Endothelial cell of umbilical vein (primary cell): ENCODE data around the gene PDE1C.

Source experiments
- CTCF ChIP-seq, 2 donors: IDR thresholded peaks; 1 replicate in 1 of 2; 2 replicates in 1 of 2; pipeline ENCODE4 v1.5.1; 2011; ENCODE audit warnings: low read length in 2 of 2, mild to moderate bottlenecking in 2 of 2, moderate library complexity in 2 of 2, control low read depth in 1 of 2, inconsistent platforms in 1 of 2, low read depth in 1 of 2; ENCODE audit not compliant: insufficient read depth in 1 of 2; ENCODE audit errors: extremely low read depth in 1 of 2
- EZH2 ChIP-seq: IDR thresholded peaks from 2 replicates; pipeline ENCODE4 v1.6.1; 2012; ENCODE audit warnings: borderline replicate concordance, low read depth, mild to moderate bottlenecking, moderate library complexity, low read length, inconsistent platforms; ENCODE audit not compliant: severe bottlenecking
- FOS ChIP-seq: IDR thresholded peaks from 2 replicates; pipeline ENCODE4 v1.6.1; 2011; ENCODE audit warnings: mild to moderate bottlenecking, low read length, moderate library complexity, borderline replicate concordance; ENCODE audit not compliant: insufficient read depth
- GATA2 ChIP-seq: IDR thresholded peaks from 2 replicates; pipeline ENCODE4 v1.7.0; 2011; ENCODE audit warnings: low read depth, mild to moderate bottlenecking, moderate library complexity, mixed read lengths, low read length; ENCODE audit not compliant: insufficient read length, insufficient read depth
- JUN ChIP-seq: IDR thresholded peaks from 2 replicates; pipeline ENCODE4 v1.6.1; 2011; ENCODE audit warnings: borderline replicate concordance, low read depth; ENCODE audit not compliant: insufficient read length, insufficient read depth
- MAX ChIP-seq: IDR thresholded peaks from 2 replicates; pipeline ENCODE4 v1.6.1; 2011; ENCODE audit not compliant: insufficient read depth, insufficient read length
- MYC ChIP-seq: IDR thresholded peaks from one replicate; pipeline ENCODE4 v1.6.1; 2011; ENCODE audit warnings: mild to moderate bottlenecking, low read depth, low read length
- POLR2A ChIP-seq: IDR thresholded peaks from 2 replicates; pipeline ENCODE4 v1.6.1; 2012; ENCODE audit warnings: low read depth, mild to moderate bottlenecking, control low read depth, low read length
- POLR2AphosphoS5 ChIP-seq: IDR thresholded peaks from 2 replicates; pipeline ENCODE4 v1.6.1; 2012; ENCODE audit warnings: low read depth, mild to moderate bottlenecking, control low read depth, low read length, moderate library complexity; ENCODE audit not compliant: insufficient read depth

- TF ChIP-seq POLR2A = no peak
- no peak for TF ChIP-seq JUN
- TF ChIP-seq CTCF (IDR thresholded peaks at IDR 0.05; ENCODE audit: extremely low read depth in 1 of 2, insufficient read depth in 1 of 2, low read depth in 1 of 2, low read length in 2 of 2) = no peak
- no peak for TF ChIP-seq POLR2AphosphoS5
- no peak for TF ChIP-seq EZH2
- no peak for TF ChIP-seq MYC
- TF ChIP-seq GATA2 = no peak
- TF ChIP-seq MAX = no peak
- peak; percentile 53 for TF ChIP-seq FOS
These were observed 99.0 kb downstream of the PDE1C start for GRCh38 chr7:31971049-31971667.
